IMR-90 (cell line): ENCODE data around the gene PRRC1. TPM values are rescaled to one million over a fixed set of nuclear protein-coding genes. Genes with fewer than 3 reads are reported as not detected.

Experiments
- ATAC-seq: fragments of 200-7000 bp; cut with Tn5 transposase; 2 replicates; pipeline ENCODE4 v1.9.1; 2020; ENCODE audit warnings: low read depth, mild to moderate bottlenecking, moderate library complexity
- BruUV-seq: library from RNA; stranded (reverse); fragments of 400-500 nt; replicated peaks from 2 replicates; lab custom pipeline; 2021; lab: Mats Ljungman, UMichigan
- CTCF ChIA-PET: fragments of 300-600 bp; formaldehyde crosslinking; extraction: SDS; loops from one replicate; lab custom pipeline; 2021; ENCODE audit warnings: antibody characterized with exemption; lab: Yijun Ruan, JAX
- POLR2A ChIA-PET: fragments of 300-600 bp; sonication (Branson Sonifier 250); formaldehyde crosslinking; loops from one replicate; lab custom pipeline; 2022; ENCODE audit warnings: antibody characterized with exemption; ENCODE audit not compliant: unreplicated experiment; lab: Charles Lee
- DNase-seq: peaks from one replicate; pipeline ENCODE4 v3.0.0; 2013
- H2AFZ ChIP-seq: replicated peaks from 2 replicates; pipeline ENCODE3; 2013; ENCODE audit warnings: low read length, mild to moderate bottlenecking; ENCODE audit not compliant: poor library complexity
- H2AK5ac ChIP-seq: 2 replicates; pipeline ENCODE4 v1.6.1; 2013; ENCODE audit warnings: low read depth, low read length, inconsistent platforms
- H2AK9ac ChIP-seq: replicated peaks from 2 replicates; pipeline ENCODE3; 2013; ENCODE audit warnings: mild to moderate bottlenecking, low read depth, low read length, moderate library complexity; ENCODE audit not compliant: poor library complexity
- H2BK120ac ChIP-seq: 2 replicates; pipeline ENCODE4 v1.6.1; 2013; ENCODE audit warnings: low read depth, low read length, inconsistent platforms
- H2BK15ac ChIP-seq: 3 replicates; pipeline ENCODE4 v1.6.1; 2013; ENCODE audit warnings: low read depth, low read length, inconsistent platforms
- H2BK20ac ChIP-seq: 2 replicates; pipeline ENCODE4 v1.6.1; 2013; ENCODE audit warnings: low read depth, mild to moderate bottlenecking, inconsistent platforms, low read length, moderate library complexity
- H2BK5ac ChIP-seq: 2 replicates; pipeline ENCODE4 v1.6.1; 2013; ENCODE audit warnings: mild to moderate bottlenecking, low read depth, low read length, inconsistent platforms; ENCODE audit not compliant: poor library complexity, severe bottlenecking
- H3K14ac ChIP-seq: replicated peaks from 2 replicates; pipeline ENCODE4 v1.6.1; 2013; ENCODE audit warnings: low read depth, low read length, inconsistent platforms
- H3K18ac ChIP-seq: 2 replicates; pipeline ENCODE4 v1.6.1; 2013; ENCODE audit warnings: low read depth, low read length, control low read depth
- H3K23ac ChIP-seq: 2 replicates; pipeline ENCODE4 v1.6.1; 2013; ENCODE audit warnings: low read depth, low read length, inconsistent platforms
- H3K27ac ChIP-seq: 2 replicates; pipeline ENCODE4 v1.5.1; 2013; ENCODE audit warnings: mild to moderate bottlenecking, control low read depth, low read length; ENCODE audit not compliant: insufficient read depth
- H3K27me3 ChIP-seq: 2 replicates; pipeline ENCODE4 v1.6.1; 2013; ENCODE audit warnings: low read length; ENCODE audit not compliant: control insufficient read depth, insufficient read depth
- H3K36me3 ChIP-seq: 2 replicates; pipeline ENCODE4 v1.6.1; 2013; ENCODE audit warnings: low read length, mixed read lengths; ENCODE audit not compliant: control insufficient read depth, insufficient read depth
- H3K4ac ChIP-seq: 2 replicates; pipeline ENCODE4 v1.6.1; 2013; ENCODE audit warnings: low read depth, low read length, inconsistent platforms
- H3K4me1 ChIP-seq: 2 replicates; pipeline ENCODE4 v1.6.1; 2013; ENCODE audit warnings: low read length, mixed read lengths; ENCODE audit not compliant: control insufficient read depth, insufficient read depth
- H3K4me2 ChIP-seq: 2 replicates; pipeline ENCODE4 v1.6.1; 2013; ENCODE audit warnings: low read depth, mild to moderate bottlenecking, control low read depth, low read length, moderate library complexity
- H3K4me3 ChIP-seq: 2 replicates; pipeline ENCODE4 v1.5.1; 2013; ENCODE audit warnings: low read depth, mild to moderate bottlenecking, control low read depth, low read length, moderate library complexity; ENCODE audit not compliant: insufficient read depth
- H3K56ac ChIP-seq: 2 replicates; pipeline ENCODE4 v1.6.1; 2013; ENCODE audit warnings: low read length, inconsistent platforms; ENCODE audit not compliant: insufficient read depth; ENCODE audit errors: extremely low read depth
- H3K79me1 ChIP-seq, 2 experiments: 2 replicates each; pipeline ENCODE4 v1.6.1; 2013; ENCODE audit warnings: low read length in 2 of 2, inconsistent platforms in 1 of 2, low read depth in 1 of 2
- H3K9ac ChIP-seq: 2 replicates; pipeline ENCODE4 v1.6.1; 2013; ENCODE audit warnings: low read depth, low read length, control low read depth
- H3K9me1 ChIP-seq: 2 replicates; pipeline ENCODE4 v1.6.1; 2013; ENCODE audit warnings: low read length, inconsistent platforms; ENCODE audit not compliant: insufficient read depth
- H3K9me3 ChIP-seq: 2 replicates; pipeline ENCODE4 v1.6.1; 2013; ENCODE audit warnings: low read length; ENCODE audit not compliant: control insufficient read depth, insufficient read depth
- H4K20me1 ChIP-seq: 2 replicates; pipeline ENCODE4 v1.6.1; 2013; ENCODE audit warnings: low read length, inconsistent platforms; ENCODE audit not compliant: insufficient read depth
- H4K5ac ChIP-seq: 2 replicates; pipeline ENCODE4 v1.6.1; 2013; ENCODE audit warnings: mild to moderate bottlenecking, low read depth, low read length, control low read depth
- H4K8ac ChIP-seq, 2 experiments: 2 replicates each; pipeline ENCODE4 v1.6.1; 2013; ENCODE audit warnings: low read depth in 2 of 2, low read length in 2 of 2, control low read depth in 1 of 2, inconsistent platforms in 1 of 2
- H4K91ac ChIP-seq: 2 replicates; pipeline ENCODE4 v1.6.1; 2013; ENCODE audit warnings: low read depth, low read length, inconsistent platforms; ENCODE audit not compliant: insufficient read depth
- BHLHE40 ChIP-seq: fragments of 150-350 bp; IDR thresholded peaks from 2 replicates; pipeline ENCODE4 v1.6.1; 2016; ENCODE audit warnings: mild to moderate bottlenecking, low read depth, low read length
- CEBPB ChIP-seq: IDR thresholded peaks from 2 replicates; pipeline ENCODE4 v1.6.1; 2012; ENCODE audit warnings: low read depth, low read length, improper control_type of control experiment
- FOS ChIP-seq: fragments of 150-350 bp; IDR thresholded peaks from 2 replicates; pipeline ENCODE4 v1.6.1; 2016; ENCODE audit warnings: low read depth, low read length
- POLR2A ChIP-seq: IDR thresholded peaks from 2 replicates; pipeline ENCODE4 v1.6.1; 2012; ENCODE audit warnings: mild to moderate bottlenecking, low read depth, low read length
- RAD21 ChIP-seq: IDR thresholded peaks from 2 replicates; pipeline ENCODE4 v1.6.1; 2012; ENCODE audit warnings: low read length, improper control_type of control experiment
- RCOR1 ChIP-seq: IDR thresholded peaks from 2 replicates; pipeline ENCODE4 v1.6.1; 2012; ENCODE audit warnings: mild to moderate bottlenecking, low read length, improper control_type of control experiment; ENCODE audit not compliant: insufficient replicate concordance
- WGBS, 2 experiments: methylation state at CpG; one replicate each; pipeline versions ENCODE4 v1.1.5 to v1.1.7; 2013; ENCODE audit warnings: missing lambda C conversion rate in 2 of 2; ENCODE audit not compliant: insufficient read length in 1 of 2; ENCODE audit errors: extremely low coverage in 2 of 2; 5-methylcytosine and 5-hydroxymethylcytosine counted together
- dilution Hi-C: fragments of 300-500 bp; cut with HindIII; formaldehyde crosslinking; loops from one replicate; pipeline ENCODE4 v1.14.3; 2018; ENCODE audit warnings: low sequenced_read_pairs; ENCODE audit not compliant: unreplicated experiment
- in situ Hi-C: fragments of 300-500 bp; cut with MboI; formaldehyde crosslinking; loops from 3 replicates; pipeline ENCODE4 v1.14.3; 2019; ENCODE audit warnings: low sequenced_read_pairs, inconsistent platforms, mixed read lengths
- intact Hi-C: fragments of 100-400 bp; cut with micrococcal nuclease; formaldehyde crosslinking; loops from 2 replicates; pipeline ENCODE4 v1.10.0; 2022
- polyA plus RNA-seq, 3 experiments: library from polyadenylated mRNA; depleted of rRNA; stranded (reverse); fragments of >200 nt; gene quantifications; 2 replicates each; pipeline ENCODE4 v1.2.3, GENCODE V29; 2012; ENCODE audit warnings: low replicate concordance in 1 of 3
- total RNA-seq: library from RNA; depleted of rRNA; stranded (reverse); fragments of >200 nt; gene quantifications from 2 replicates; pipeline ENCODE4 v1.2.3, GENCODE V29; 2012
- TF ChIP-seq, protein P1 (sequence below): fragments of 150-350 bp; IDR thresholded peaks from 2 replicates; pipeline ENCODE4 v1.6.1; 2016; ENCODE audit warnings: low read depth, mild to moderate bottlenecking, low read length, moderate library complexity, borderline replicate concordance
- TF ChIP-seq, protein P2 (sequence below): conservative IDR thresholded peaks from 2 replicates; pipeline ENCODE4 v1.5.1; 2012; ENCODE audit warnings: mild to moderate bottlenecking, low read depth, low read length, improper control_type of control experiment

The PRRC1 gene
- total and polyA plus RNA-seq, 2 of the 4 experiments (the other 2 are of a cell fraction): 46.8 to 63.1 TPM

DNA sequence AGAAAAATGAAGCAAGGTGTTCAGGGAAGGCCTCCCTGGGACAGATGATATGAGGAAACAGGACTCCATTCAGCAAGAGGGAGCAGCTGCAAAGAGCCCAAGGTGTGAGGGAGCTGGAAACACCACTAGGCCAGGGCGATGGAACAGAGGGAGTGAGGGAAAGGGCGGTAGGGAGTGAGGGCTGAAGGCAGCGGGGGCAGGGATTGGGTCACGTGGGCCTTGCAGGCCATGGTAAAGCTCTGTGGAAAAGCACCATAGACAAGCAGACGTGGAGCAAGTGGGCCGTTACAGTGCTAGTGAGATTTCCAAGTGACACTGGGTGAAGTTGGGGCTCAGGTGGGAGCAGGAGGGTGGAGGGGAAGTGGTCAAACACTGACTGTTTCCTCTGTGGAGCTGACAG lies 10.8 kb upstream of the PRRC1 start:
- no peak overlapping the region for H2BK5ac ChIP-seq
- H3K23ac ChIP-seq: no peak overlapping the region
- ChIA-PET CTCF (no interaction called here), POLR2A (no interaction called here)
- no peak overlapping the region for H4K5ac ChIP-seq
- H3K4me1 ChIP-seq: no peaks in the 10 kb centered on the region
- H3K18ac ChIP-seq: no peak overlapping the region
- H2BK15ac ChIP-seq: no peak overlapping the region
- no peak overlapping the region for H3K27ac ChIP-seq
- no peak for DNase-seq
- no peak overlapping the region for H3K14ac ChIP-seq
- dilution Hi-C loops: no loop called here
- no peaks in the 10 kb centered on the region for H4K20me1 ChIP-seq
- TF ChIP-seq, protein P1, sequence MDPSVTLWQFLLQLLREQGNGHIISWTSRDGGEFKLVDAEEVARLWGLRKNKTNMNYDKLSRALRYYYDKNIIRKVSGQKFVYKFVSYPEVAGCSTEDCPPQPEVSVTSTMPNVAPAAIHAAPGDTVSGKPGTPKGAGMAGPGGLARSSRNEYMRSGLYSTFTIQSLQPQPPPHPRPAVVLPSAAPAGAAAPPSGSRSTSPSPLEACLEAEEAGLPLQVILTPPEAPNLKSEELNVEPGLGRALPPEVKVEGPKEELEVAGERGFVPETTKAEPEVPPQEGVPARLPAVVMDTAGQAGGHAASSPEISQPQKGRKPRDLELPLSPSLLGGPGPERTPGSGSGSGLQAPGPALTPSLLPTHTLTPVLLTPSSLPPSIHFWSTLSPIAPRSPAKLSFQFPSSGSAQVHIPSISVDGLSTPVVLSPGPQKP: no peak
- no peak for TF ChIP-seq CEBPB
- TF ChIP-seq BHLHE40: no peak
- no peak for TF ChIP-seq FOS
- TF ChIP-seq RAD21: no peak
- TF ChIP-seq, protein P2, sequence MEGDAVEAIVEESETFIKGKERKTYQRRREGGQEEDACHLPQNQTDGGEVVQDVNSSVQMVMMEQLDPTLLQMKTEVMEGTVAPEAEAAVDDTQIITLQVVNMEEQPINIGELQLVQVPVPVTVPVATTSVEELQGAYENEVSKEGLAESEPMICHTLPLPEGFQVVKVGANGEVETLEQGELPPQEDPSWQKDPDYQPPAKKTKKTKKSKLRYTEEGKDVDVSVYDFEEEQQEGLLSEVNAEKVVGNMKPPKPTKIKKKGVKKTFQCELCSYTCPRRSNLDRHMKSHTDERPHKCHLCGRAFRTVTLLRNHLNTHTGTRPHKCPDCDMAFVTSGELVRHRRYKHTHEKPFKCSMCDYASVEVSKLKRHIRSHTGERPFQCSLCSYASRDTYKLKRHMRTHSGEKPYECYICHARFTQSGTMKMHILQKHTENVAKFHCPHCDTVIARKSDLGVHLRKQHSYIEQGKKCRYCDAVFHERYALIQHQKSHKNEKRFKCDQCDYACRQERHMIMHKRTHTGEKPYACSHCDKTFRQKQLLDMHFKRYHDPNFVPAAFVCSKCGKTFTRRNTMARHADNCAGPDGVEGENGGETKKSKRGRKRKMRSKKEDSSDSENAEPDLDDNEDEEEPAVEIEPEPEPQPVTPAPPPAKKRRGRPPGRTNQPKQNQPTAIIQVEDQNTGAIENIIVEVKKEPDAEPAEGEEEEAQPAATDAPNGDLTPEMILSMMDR: no peak
- no peak for TF ChIP-seq RCOR1
- no peak for TF ChIP-seq POLR2A
- in situ Hi-C loops: loop anchor here (25.0 kb wide), 1 partner anchor 694 kb away; no protein-coding TSS in a partner anchor
- no peak overlapping the region for H3K4ac ChIP-seq
- no peak overlapping the region for H2BK20ac ChIP-seq
- H3K56ac ChIP-seq: no peak overlapping the region
- H3K9ac ChIP-seq: no peak overlapping the region
- H4K8ac ChIP-seq: no peak overlapping the region
- H2BK120ac ChIP-seq: no peak overlapping the region
- H2AFZ ChIP-seq: no peak overlapping the region
- H3K4me2 ChIP-seq: no peak overlapping the region
- BruUV-seq: no TSS peak
- no peak overlapping the region for H2AK5ac ChIP-seq
- no peaks in the 10 kb centered on the region for H3K9me3 ChIP-seq
- H3K36me3 ChIP-seq: no peaks in the 10 kb centered on the region
- intact Hi-C loops: no loop called here
- H3K27me3 ChIP-seq: peaks cover 14% of the 10 kb centered on the region
- no peaks in the 10 kb centered on the region for H3K79me1 ChIP-seq
- no peak overlapping the region for H4K91ac ChIP-seq
- no peak overlapping the region for H2AK9ac ChIP-seq
- H3K4me3 ChIP-seq: no peak overlapping the region
- WGBS, 2 experiments: 43% methylated on average over 5 of the region's 6 CpGs; no CpG with 5 or more reads in 1 of the 2 experiments
- H3K9me1 ChIP-seq: no peaks in the 10 kb centered on the region
- ATAC-seq: no peak
